Uterus (tissue), 4 donors: ENCODE results near the gene GRM1. TPM values are rescaled to one million over a fixed set of nuclear protein-coding genes. Genes with fewer than 3 reads are reported as not detected.

Experiments
- DNase-seq, 2 donors: peaks; one replicate each; pipeline ENCODE4 v3.0.0-alpha.2; 2019 to 2020
- H3K27ac ChIP-seq, 2 donors: fragments of 200-600 bp; sonication (generic); 1 replicate in 1 of 2; 2 replicates in 1 of 2; pipeline ENCODE4 v1.5.1; 2016 to 2018
- H3K27me3 ChIP-seq, 2 donors: fragments of 200-600 bp; sonication (generic); one replicate each; pipeline ENCODE4 v1.5.1; 2018 to 2019; ENCODE audit warnings: control low read depth in 1 of 2
- H3K36me3 ChIP-seq, 2 donors: fragments of 200-600 bp; sonication (generic); one replicate each; pipeline ENCODE4 v1.5.1; 2019; ENCODE audit warnings: control low read depth in 1 of 2
- H3K4me1 ChIP-seq, 2 donors: fragments of 200-600 bp; sonication (generic); one replicate each; pipeline ENCODE4 v1.5.1; 2018 to 2019; ENCODE audit warnings: control low read depth in 1 of 2
- H3K4me3 ChIP-seq, 2 donors: fragments of 200-600 bp; sonication (generic); 1 replicate in 1 of 2; 2 replicates in 1 of 2; pipeline ENCODE4 v1.5.1; 2018 to 2019; ENCODE audit warnings: mild to moderate bottlenecking in 1 of 2
- H3K9me3 ChIP-seq, 2 donors: fragments of 200-600 bp; sonication (generic); one replicate each; pipeline ENCODE4 v1.5.1; 2019; ENCODE audit warnings: control low read depth in 1 of 2
- CTCF ChIP-seq, 4 experiments: fragments of 200-600 bp in 2 of 4; fragments of 450-650 bp in 2 of 4; sonication (generic) in 2 of 4; IDR thresholded peaks; one replicate each; pipeline ENCODE4 v1.5.1; 2016 to 2019; ENCODE audit warnings: antibody characterized with exemption in 4 of 4, mild to moderate bottlenecking in 2 of 4, moderate library complexity in 1 of 4
- POLR2A ChIP-seq, 2 donors: fragments of 450-650 bp; IDR thresholded peaks; one replicate each; pipeline ENCODE4 v1.6.1; 2016; ENCODE audit warnings: antibody characterized with exemption in 2 of 2, mild to moderate bottlenecking in 1 of 2, moderate library complexity in 1 of 2
- intact Hi-C: fragments of 100-400 bp; cut with DNase I; formaldehyde crosslinking; loops from one replicate; pipeline ENCODE4 v1.15.1; 2023; ENCODE audit warnings: low total_unique reads
- total RNA-seq, 4 donors: library from RNA; depleted of rRNA in 3 of 4; stranded (reverse); fragments of >200 nt in 3 of 4; gene quantifications; one replicate each; pipeline versions ENCODE4 v1.1.0 to v1.2.4, GENCODE V29; 2014 to 2023
- donor health status: DM: yes; HTN: yes; CAD: no.

The GRM1 gene
- total RNA-seq, 4 donors from 2014 or later = 0.07 to 0.12 TPM; not detected in 2

GRCh38 chr6:146127447-146128215, 98.8 kb downstream of the GRM1 start:
- no peaks in the 10 kb centered on the region for H3K9me3 ChIP-seq
- H3K4me1 ChIP-seq = no peaks in the 10 kb centered on the region
- no peak overlapping the region for H3K27ac ChIP-seq
- intact Hi-C loops = no loop called here
- TF ChIP-seq CTCF (IDR thresholded peaks at IDR 0.05) = no peak
- no peak for TF ChIP-seq POLR2A (IDR thresholded peaks at IDR 0.05)
- no peak for DNase-seq
- no peak overlapping the region for H3K4me3 ChIP-seq
- H3K36me3 ChIP-seq = no peaks in the 10 kb centered on the region
- no peaks in the 10 kb centered on the region for H3K27me3 ChIP-seq

GRCh38 chr6:146133866-146134265, 105.0 kb downstream of the GRM1 start:
- Histone ChIP-seq H3K27me3 (no peaks in the 10 kb centered on the region), H3K9me3 (no peaks in the 10 kb centered on the region), H3K27ac (no peak overlapping the region), H3K36me3 (no peaks in the 10 kb centered on the region), H3K4me1 (no peaks in the 10 kb centered on the region), H3K4me3 (no peak overlapping the region)
- intact Hi-C loops = no loop called here
- DNase-seq = no peak
- TF ChIP-seq POLR2A (IDR thresholded peaks at IDR 0.05) (no peak), CTCF (IDR thresholded peaks at IDR 0.05) (no peak)

GRCh38 chr6:146135167-146135566, 106.3 kb downstream of the GRM1 start:
- H3K4me1 ChIP-seq = no peaks in the 10 kb centered on the region
- H3K27me3 ChIP-seq = no peaks in the 10 kb centered on the region
- no peak overlapping the region for H3K4me3 ChIP-seq
- intact Hi-C loops = no loop called here
- no peak overlapping the region for H3K27ac ChIP-seq
- no peaks in the 10 kb centered on the region for H3K36me3 ChIP-seq
- no peaks in the 10 kb centered on the region for H3K9me3 ChIP-seq
- TF ChIP-seq POLR2A (IDR thresholded peaks at IDR 0.05) (no peak), CTCF (IDR thresholded peaks at IDR 0.05) (no peak)
- DNase-seq = no peak

- Histone ChIP-seq H3K27me3 (no peaks in the 10 kb centered on the region), H3K9me3 (no peaks in the 10 kb centered on the region), H3K36me3 (no peaks in the 10 kb centered on the region), H3K4me3 (no peak overlapping the region), H3K4me1 (no peaks in the 10 kb centered on the region), H3K27ac (no peak overlapping the region)
- TF ChIP-seq POLR2A (IDR thresholded peaks at IDR 0.05) (no peak), CTCF (IDR thresholded peaks at IDR 0.05) (no peak)
- intact Hi-C loops = no loop called here
- no peak for DNase-seq
Measured at GRCh38 chr6:146146836-146147235, 118.0 kb downstream of the GRM1 start.

GRCh38 chr6:146149770-146150169, 120.9 kb downstream of the GRM1 start:
- no peak for TF ChIP-seq POLR2A (IDR thresholded peaks at IDR 0.05)
- TF ChIP-seq CTCF (IDR thresholded peaks at IDR 0.05) = no peak
- H3K9me3 ChIP-seq = no peaks in the 10 kb centered on the region
- no peaks in the 10 kb centered on the region for H3K27me3 ChIP-seq
- no peaks in the 10 kb centered on the region for H3K36me3 ChIP-seq
- H3K4me1 ChIP-seq = no peaks in the 10 kb centered on the region
- DNase-seq = no peak
- no peak overlapping the region for H3K4me3 ChIP-seq
- H3K27ac ChIP-seq = no peak overlapping the region
- intact Hi-C loops = no loop called here
